HFF-Myc (cell line): ENCODE measurements around the gene TMBIM1.

Source experiments
- DNase-seq: peaks from one replicate; pipeline ENCODE4 v3.0.0-alpha.2; 2011; ENCODE audit warnings: low read depth; ENCODE audit errors: extremely low read depth
- H3K4me3 ChIP-seq: replicated peaks from 2 replicates; pipeline ENCODE4 v1.5.1; 2011; ENCODE audit warnings: low read depth, mild to moderate bottlenecking, control low read depth, low read length
- CTCF ChIP-seq: IDR thresholded peaks from 2 replicates; pipeline ENCODE4 v1.5.1; 2012; ENCODE audit warnings: mild to moderate bottlenecking, low read depth, low read length, control low read depth; ENCODE audit errors: missing control alignments

Gene TMBIM1

DNA sequence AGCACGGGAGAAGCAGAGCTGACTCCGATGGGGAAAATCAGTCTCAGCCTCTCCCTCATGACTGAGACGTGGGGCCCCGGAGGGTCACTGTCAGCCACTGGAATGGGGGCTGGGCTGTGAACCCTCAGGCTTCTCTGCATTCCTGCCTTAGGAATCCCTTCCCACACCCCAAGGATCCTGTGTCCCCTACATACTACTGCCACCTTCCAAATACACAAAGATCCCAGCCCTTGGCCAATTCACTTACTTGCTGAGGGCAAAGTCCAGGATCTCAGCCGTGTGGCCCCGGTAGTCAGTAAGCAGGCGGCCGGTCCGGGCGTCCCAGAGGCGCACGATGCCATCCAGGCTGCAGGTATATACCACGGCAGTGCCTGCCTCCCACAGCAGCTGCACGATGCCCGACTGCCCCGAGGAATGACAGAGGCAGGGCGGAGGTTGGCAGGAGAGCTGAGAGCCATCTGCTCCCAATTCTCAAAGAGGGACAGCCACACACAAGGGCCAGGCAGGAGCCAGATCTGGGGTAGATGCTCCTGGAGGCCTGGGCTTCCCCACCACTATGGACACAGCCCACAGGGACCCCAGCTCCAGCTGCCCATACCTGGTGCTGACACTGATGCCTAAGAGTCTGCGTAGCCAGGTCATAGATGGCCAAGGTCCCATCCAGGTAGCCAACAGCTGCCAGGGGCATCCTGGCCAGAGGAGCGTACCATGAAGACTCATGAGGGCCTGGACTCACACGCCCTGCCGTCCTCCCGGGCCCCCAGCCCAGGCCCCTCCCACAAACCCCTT is 27.3 kb downstream of the TMBIM1 start:
- no peak for DNase-seq

DNA sequence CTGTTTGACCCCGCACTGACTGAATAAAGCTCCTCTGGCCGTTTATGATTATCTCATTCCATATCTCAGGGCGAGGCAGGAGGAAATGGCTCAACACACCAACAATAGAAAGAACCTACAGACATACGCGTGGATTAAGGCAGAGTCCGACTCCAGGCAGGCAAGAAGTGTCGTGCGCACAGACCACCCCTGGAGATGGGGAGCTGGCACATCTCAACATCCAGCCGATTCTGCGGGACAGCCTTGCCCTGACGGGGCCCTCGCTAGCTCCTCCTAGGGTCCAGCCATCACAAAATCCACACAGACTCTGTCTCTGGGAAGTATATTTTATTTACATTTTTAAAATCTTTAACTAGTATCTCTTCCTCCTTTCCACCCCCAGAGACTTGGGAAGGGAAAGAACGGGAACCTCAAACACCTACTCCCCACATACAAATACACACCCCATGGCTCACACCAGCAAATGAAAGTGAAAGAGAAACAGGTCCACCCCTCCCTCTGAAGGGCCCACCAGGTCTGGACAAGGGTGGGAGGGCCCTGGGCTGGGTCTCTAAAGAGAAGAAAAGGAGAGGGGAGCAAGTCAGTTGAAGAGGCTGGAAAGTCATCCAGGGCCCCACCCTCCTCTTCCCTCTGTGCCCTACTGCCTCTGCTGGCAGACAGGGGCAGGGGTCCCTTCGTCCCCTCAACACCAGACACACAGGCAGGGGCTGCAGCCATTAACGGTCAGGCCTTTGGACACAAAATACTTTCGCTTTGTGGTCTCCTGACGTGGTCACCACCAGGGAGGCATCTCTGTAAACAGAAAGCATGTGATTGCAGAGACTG is 28.3 kb downstream of the TMBIM1 start:
- no peak for DNase-seq
- H3K4me3 ChIP-seq: no peak overlapping the region
- TF ChIP-seq CTCF: peak; percentile 14

More for the DNA sequence above, 27.3 kb downstream of the TMBIM1 start:
- TF ChIP-seq CTCF: no peak
- H3K4me3 ChIP-seq: no peak overlapping the region

DNA sequence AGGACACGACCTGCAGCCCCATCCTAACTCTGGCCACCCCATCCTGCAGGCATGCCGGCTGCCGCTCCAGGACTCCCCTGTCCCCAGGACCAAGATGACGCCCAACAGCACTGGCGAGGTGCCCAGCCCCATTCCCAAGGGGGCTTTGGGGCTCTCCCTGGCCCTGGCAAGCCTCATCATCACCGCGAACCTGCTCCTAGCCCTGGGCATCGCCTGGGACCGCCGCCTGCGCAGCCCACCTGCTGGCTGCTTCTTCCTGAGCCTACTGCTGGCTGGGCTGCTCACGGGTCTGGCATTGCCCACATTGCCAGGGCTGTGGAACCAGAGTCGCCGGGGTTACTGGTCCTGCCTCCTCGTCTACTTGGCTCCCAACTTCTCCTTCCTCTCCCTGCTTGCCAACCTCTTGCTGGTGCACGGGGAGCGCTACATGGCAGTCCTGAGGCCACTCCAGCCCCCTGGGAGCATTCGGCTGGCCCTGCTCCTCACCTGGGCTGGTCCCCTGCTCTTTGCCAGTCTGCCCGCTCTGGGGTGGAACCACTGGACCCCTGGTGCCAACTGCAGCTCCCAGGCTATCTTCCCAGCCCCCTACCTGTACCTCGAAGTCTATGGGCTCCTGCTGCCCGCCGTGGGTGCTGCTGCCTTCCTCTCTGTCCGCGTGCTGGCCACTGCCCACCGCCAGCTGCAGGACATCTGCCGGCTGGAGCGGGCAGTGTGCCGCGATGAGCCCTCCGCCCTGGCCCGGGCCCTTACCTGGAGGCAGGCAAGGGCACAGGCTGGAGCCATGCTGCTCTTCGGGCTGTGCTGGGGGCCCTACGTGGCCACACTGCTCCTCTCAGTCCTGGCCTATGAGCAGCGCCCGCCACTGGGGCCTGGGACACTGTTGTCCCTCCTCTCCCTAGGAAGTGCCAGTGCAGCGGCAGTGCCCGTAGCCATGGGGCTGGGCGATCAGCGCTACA is 29.4 kb downstream of the TMBIM1 start:
- no peak for TF ChIP-seq CTCF
- DNase-seq: no peak
- H3K4me3 ChIP-seq: no peak overlapping the region

GRCh38 chr2:218262237-218262600 is 30.1 kb downstream of the TMBIM1 start:
- DNase-seq: no peak
- no peak overlapping the region for H3K4me3 ChIP-seq

DNA sequence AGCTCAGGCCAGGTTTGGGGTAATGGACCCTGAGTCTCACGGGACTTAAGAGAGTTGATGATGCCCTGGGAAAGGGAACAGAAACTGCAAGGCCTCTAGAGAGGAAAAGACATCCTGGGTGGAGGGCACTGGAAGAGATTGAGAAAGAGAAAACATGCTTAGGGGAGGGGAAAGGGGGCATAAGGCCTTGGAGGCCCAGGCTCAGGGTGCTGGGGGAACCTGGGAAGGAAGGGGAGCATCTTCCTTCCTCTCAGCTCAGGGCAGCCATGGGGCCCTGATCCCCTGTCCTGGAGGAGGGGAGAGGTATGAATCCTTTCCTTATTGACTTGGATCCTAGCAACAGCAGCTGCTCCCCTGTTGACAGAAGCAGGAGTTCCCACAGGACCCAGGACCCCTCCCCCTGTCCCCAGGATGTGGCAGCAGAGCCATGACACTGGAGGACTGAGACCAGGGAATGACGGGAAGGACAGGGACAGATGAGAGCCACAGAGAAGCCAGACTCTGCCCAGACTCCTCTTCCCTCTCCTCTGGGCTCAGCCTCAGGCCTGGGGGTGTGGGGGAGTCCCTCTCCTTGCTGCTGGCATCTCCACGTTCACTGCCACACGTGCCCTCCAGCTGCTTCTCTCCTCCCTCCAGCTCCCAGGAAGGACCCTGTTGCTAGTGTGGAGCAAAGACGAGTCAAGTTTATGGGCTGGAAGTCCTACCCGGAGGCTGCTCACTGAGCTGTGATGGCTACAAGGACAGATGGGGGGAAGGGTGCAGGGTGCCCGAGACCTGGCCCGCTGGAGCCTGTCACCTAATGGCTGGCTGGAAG is 30.7 kb downstream of the TMBIM1 start:
- no peak for DNase-seq
- H3K4me3 ChIP-seq: no peak overlapping the region
- no peak for TF ChIP-seq CTCF

More at GRCh38 chr2:218262237-218262600, 30.1 kb downstream of the TMBIM1 start:
- TF ChIP-seq CTCF: no peak
